GM12892 (cell line): ENCODE data around the gene LYZL4.

Experiments
- POLR2A ChIP-seq: IDR thresholded peaks from 2 replicates; pipeline ENCODE4 v1.6.1; 2011; ENCODE audit warnings: low read depth, low read length, control low read depth
- POLR2AphosphoS5 ChIP-seq: IDR thresholded peaks from 2 replicates; pipeline ENCODE4 v1.6.1; 2011; ENCODE audit warnings: low read depth, low read length, control low read depth
- TAF1 ChIP-seq: IDR thresholded peaks from 2 replicates; pipeline ENCODE4 v1.6.1; 2011; ENCODE audit warnings: low read depth, mild to moderate bottlenecking, control low read depth, low read length, borderline replicate concordance

GRCh38 chr3:42398080-42398479, 12.3 kb downstream of the LYZL4 start:
- no peak for TF ChIP-seq POLR2A
- TF ChIP-seq POLR2AphosphoS5, result no peak
- TF ChIP-seq TAF1, result no peak
